Measurements from ENCODE around the gene RAC2. TPM values are rescaled to one million over a fixed set of nuclear protein-coding genes. Genes with fewer than 3 reads are reported as not detected.

The RAC2 gene
- total RNA-seq: 1 to 10 TPM; 3.6 to 8.6 (median 5.7) TPM
- polyA plus RNA-seq: 1.8 TPM
- long read RNA-seq, donor 1, transcript RAC2-201 (7 exons, 1,482 nt): major isoform, 6 of 6 reads
- long read RNA-seq, donor 1, partial matches to known transcripts: 0 of 6 reads
- long read RNA-seq, donor 1, other reads (novel, unspliced or antisense): 0 of 6 reads
- long read RNA-seq, donor 2, partial matches to known transcripts: 0 of 1 reads
- long read RNA-seq, donor 2, other reads (novel, unspliced or antisense): 0 of 1 reads
- long read RNA-seq, donor 3, partial matches to known transcripts: 0 of 2 reads
- long read RNA-seq, donor 3, other reads (novel, unspliced or antisense): 1 of 2 reads
- long read RNA-seq, donor 4, partial matches to known transcripts: 0 of 1 reads
- long read RNA-seq, donor 4, other reads (novel, unspliced or antisense): 0 of 1 reads

DNA sequence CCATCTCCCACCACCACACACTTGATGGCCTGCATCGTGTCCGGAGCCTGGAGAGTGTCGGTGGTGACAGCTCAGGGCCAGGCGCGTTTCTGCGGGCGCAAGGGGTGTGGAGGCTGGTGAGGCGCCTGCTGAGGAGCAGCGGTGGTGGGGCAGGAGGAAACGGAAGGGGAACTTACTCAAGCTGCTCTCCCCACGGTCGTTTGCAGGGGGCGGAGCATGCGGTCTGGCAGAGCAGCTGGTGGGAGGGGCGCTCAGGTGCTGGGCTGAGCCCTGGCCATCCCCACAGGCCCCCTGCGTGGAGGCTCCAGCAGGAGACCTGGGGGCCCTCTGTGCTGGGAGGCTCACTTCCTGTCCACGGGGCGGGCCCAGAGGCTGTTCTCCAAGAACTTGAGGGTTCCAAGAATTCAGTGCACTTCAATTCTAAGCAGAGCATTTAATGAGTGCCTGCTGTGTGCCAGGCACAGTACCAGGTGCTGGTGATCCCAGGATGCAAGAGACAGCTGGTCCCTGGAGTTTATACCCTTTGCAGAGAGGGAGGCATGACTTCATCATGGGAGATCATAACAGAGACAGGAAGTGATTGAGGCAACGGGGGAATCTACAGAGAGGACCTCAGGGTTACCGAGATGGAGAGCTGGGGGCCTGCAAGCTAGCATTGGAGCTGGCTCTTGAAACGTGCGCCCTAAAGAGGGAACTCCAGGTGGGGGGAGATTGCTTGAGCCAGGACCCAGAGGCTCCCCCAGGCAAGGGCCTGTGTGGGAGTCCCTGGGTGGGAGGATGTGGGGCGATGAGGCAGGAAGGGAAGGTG, at the start of gene RAC2:
RAC2 (minus strand) TSS at position 156 of the 808 bp plus-strand sequence; CDS start at position 35, 121 bp downstream.
- intact Hi-C loops (cut with DNase I): no loop called here
- no peaks in the 10 kb centered on the region for H3K4me1 ChIP-seq (ENCODE audit: control insufficient read depth, insufficient read depth, low read length)
- H3K4me3 ChIP-seq (ENCODE audit: low read length): no peak within 1 kb of the TSS
- H3K9me3 ChIP-seq (ENCODE audit: control insufficient read depth, low read length): no peaks in the 10 kb centered on the region
- WGBS: 12% methylated on average over 23 of the region's 23 CpGs
- ATAC-seq (peak; percentile 57 to 76), DNase-seq (peak; percentile 72 to 90 (median 89))
- no peaks in the 10 kb centered on the region for H3K27me3 ChIP-seq (ENCODE audit: control insufficient read depth, insufficient read depth)
- H3K27ac ChIP-seq (ENCODE audit: low read length): no peak within 1 kb of the TSS

DNA sequence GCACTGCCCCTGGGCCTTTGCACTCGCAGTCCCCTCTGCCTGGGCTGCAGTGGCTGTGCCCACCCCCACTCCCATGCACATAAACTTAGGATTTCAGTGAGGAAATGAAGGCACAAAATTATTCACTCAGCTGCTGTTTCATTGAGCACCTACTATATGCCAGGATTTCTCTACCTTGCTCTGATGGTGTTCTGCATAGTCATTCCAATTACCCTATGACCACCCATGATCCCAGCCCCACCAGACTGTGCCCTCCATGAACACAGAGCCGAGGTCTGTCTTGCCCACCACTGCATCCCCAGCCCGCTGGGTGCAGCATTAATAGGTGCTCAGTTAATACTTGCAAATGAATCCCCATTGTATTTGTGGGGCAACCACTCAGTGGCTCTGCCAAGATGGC, 49.1 kb upstream of the RAC2 start:
- H3K27me3 ChIP-seq (ENCODE audit: control insufficient read depth, insufficient read depth): no peaks in the 10 kb centered on the region
- intact Hi-C loops (cut with DNase I): no loop called here
- DNase-seq (peak in 1 of 3 donors; percentile 4), ATAC-seq (no peak)
- H3K4me1 ChIP-seq (ENCODE audit: control insufficient read depth, insufficient read depth, low read length): no peaks in the 10 kb centered on the region
- 86% methylated on average over 3 of the region's 3 CpGs for WGBS
- no peak overlapping the region for H3K27ac ChIP-seq (ENCODE audit: low read length)
- H3K9me3 ChIP-seq (ENCODE audit: control insufficient read depth, low read length): no peaks in the 10 kb centered on the region
- H3K4me3 ChIP-seq (ENCODE audit: low read length): no peak overlapping the region

DNA sequence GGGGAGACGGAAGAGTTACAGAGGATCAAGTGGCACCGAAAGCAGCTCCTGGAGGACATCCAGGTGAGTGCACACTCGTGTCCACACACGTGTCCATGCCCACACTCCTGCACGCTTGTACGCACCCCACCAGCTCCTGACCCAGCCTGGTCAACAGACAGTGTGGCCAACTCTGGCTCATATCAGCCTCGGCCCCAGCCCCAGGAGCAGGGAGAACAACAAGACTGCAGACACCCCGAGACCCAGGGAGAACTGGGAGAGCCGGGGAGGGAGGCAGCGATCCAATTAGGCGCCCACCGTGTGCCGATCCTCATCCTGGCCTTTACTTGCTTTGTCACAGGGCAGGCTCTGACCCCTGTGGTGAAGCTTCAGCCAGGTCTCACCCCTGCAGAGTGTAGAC, 48.6 kb upstream of the RAC2 start:
- Histone ChIP-seq H3K9me3 (ENCODE audit: control insufficient read depth, low read length) (no peaks in the 10 kb centered on the region), H3K4me1 (ENCODE audit: control insufficient read depth, insufficient read depth, low read length) (no peaks in the 10 kb centered on the region), H3K27me3 (ENCODE audit: control insufficient read depth, insufficient read depth) (no peaks in the 10 kb centered on the region), H3K4me3 (ENCODE audit: low read length) (no peak overlapping the region), H3K27ac (ENCODE audit: low read length) (no peak overlapping the region)
- no peak for ATAC-seq
- intact Hi-C loops (cut with DNase I): no loop called here
- peak in 2 of 3 donors; percentile 33 to 55 for DNase-seq
- WGBS: 79% methylated on average over 13 of the region's 13 CpGs

DNA sequence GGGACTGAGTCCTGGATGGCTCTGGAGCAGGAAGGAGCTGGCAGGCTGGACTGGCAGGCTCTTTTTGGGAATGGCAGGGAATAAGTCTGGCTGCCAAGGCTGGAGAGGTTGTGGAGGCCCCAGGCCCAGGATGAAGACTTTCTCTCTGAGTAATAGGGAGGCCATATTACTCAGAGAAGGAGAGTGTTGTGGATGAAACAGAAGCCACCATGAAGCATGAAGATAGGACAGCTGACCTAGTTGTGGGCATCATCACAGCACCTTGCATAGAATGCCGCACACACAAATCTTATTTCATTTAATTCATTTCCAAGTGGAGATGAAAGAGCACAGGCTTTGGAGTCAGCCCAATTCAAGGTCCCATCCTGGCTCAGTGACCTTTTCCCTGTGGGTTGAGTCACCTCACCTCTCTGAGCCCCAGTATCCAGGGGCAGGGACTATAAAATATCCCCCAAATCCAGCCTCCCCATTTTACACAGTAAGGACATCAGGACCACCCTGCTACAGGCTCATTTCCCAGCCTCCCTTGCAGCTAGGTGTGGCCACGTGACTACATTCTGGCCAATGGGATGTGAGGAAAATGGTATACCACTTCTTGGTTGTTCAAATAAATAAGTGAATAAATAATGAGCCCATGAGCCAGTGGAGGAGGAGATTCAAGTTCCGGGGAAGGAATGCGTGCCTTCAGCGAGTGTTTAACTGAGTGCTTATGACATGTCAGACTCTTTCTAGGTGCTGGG, 47.7 kb upstream of the RAC2 start:
- H3K27me3 ChIP-seq (ENCODE audit: control insufficient read depth, insufficient read depth): no peaks in the 10 kb centered on the region

DNA sequence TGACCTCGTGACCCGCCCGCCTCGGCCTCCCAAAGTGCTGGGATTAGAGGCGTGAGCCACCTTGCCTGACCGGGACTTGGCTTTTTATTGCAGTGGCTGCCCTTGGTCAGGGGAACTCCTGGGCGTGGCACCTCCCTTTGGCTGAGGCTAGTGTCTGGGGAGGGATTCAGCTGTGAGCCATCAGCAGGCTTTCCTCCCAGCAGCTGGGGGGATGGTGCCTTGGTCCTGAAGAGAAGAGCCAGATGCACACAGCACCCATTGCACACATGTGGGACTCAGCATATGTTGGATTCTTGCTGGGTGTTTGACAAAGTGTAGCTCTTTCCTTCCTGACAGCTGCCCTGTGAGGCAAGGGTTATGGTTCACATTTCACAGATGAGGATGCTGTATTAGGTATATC, 46.7 kb upstream of the RAC2 start:
- no peaks in the 10 kb centered on the region for H3K4me1 ChIP-seq (ENCODE audit: control insufficient read depth, insufficient read depth, low read length)
- H3K9me3 ChIP-seq (ENCODE audit: control insufficient read depth, low read length): no peaks in the 10 kb centered on the region
- DNase-seq: peak in 2 of 3 donors; percentile 10 to 34
- H3K27me3 ChIP-seq (ENCODE audit: control insufficient read depth, insufficient read depth): no peaks in the 10 kb centered on the region
- no peak overlapping the region for H3K27ac ChIP-seq (ENCODE audit: low read length)
- ATAC-seq: no peak
- WGBS: 51% methylated on average over 7 of the region's 7 CpGs
- intact Hi-C loops (cut with DNase I): no loop called here
- no peak overlapping the region for H3K4me3 ChIP-seq (ENCODE audit: low read length)

More for the DNA sequence above, 47.7 kb upstream of the RAC2 start:
- WGBS: 94% methylated on average over 5 of the region's 5 CpGs
- DNase-seq (peak in 2 of 3 donors; percentile 7 to 11), ATAC-seq (no peak)
- intact Hi-C loops (cut with DNase I): no loop called here
- H3K4me1 ChIP-seq (ENCODE audit: control insufficient read depth, insufficient read depth, low read length): no peaks in the 10 kb centered on the region
- H3K27ac ChIP-seq (ENCODE audit: low read length): no peak overlapping the region
- no peaks in the 10 kb centered on the region for H3K9me3 ChIP-seq (ENCODE audit: control insufficient read depth, low read length)
- H3K4me3 ChIP-seq (ENCODE audit: low read length): no peak overlapping the region

DNA sequence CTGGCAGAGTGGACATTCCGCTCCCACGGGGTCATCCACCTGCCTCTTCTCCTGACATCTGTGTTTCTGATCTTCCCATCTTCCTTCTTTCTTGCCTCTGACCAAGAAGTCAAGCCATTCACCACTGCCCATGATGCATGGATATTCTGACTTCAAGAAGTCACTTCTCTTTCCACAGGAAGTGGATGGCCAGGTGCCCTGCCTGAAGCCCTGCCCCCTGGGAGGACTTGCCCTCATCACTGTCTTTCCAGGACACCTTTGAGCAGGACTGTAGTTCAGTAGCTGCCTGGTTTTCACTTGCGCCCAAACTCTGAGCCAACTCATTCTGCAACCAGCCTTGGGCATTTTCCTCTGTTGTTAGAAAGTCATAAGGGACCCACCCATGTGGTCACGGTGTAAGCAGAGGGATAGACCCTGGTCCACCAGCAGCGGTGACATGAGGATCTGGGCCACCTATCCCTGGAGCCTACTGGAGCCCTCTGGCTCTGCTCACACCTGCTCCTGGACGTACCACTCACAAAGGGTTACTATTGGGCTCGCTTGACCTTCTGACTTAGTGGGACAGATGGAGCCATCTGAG, 45.2 kb upstream of the RAC2 start:
- Histone ChIP-seq H3K4me3 (ENCODE audit: low read length) (no peak overlapping the region), H3K9me3 (ENCODE audit: control insufficient read depth, low read length) (no peaks in the 10 kb centered on the region), H3K27me3 (ENCODE audit: control insufficient read depth, insufficient read depth) (no peaks in the 10 kb centered on the region), H3K27ac (ENCODE audit: low read length) (no peak overlapping the region), H3K4me1 (ENCODE audit: control insufficient read depth, insufficient read depth, low read length) (peaks cover 3% of the 10 kb centered on the region)
- DNase-seq: peak in 2 of 3 donors; percentile 14 to 19
- ATAC-seq: no peak
- intact Hi-C loops (cut with DNase I): no loop called here
- 92% methylated on average over 7 of the region's 7 CpGs for WGBS

DNA sequence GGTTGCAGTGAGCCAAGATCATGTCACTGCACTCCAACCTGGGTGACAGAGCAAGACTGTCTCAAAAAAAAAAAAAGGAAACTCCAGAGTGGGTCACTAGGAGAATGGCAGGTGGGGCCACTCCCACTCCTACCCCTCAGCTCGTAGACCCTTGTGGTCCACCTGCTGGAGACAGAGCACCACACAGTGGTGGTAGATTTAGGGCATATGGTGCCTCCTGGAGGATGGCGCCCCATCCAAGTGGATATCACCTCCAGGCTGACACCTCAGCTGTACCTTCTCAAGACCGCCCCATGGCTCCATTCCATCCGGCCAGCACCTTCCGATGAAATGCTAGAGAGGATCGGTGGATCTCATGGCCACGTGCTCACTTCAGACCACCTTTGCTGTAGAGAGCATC, 44.5 kb upstream of the RAC2 start:
- Histone ChIP-seq H3K4me1 (ENCODE audit: control insufficient read depth, insufficient read depth, low read length) (peaks cover 3% of the 10 kb centered on the region), H3K4me3 (ENCODE audit: low read length) (no peak overlapping the region), H3K27ac (ENCODE audit: low read length) (no peak overlapping the region), H3K9me3 (ENCODE audit: control insufficient read depth, low read length) (no peaks in the 10 kb centered on the region), H3K27me3 (ENCODE audit: control insufficient read depth, insufficient read depth) (no peaks in the 10 kb centered on the region)
- WGBS: 87% methylated on average over 7 of the region's 7 CpGs
- ATAC-seq (no peak), DNase-seq (no peak)
- intact Hi-C loops (cut with DNase I): no loop called here

DNA sequence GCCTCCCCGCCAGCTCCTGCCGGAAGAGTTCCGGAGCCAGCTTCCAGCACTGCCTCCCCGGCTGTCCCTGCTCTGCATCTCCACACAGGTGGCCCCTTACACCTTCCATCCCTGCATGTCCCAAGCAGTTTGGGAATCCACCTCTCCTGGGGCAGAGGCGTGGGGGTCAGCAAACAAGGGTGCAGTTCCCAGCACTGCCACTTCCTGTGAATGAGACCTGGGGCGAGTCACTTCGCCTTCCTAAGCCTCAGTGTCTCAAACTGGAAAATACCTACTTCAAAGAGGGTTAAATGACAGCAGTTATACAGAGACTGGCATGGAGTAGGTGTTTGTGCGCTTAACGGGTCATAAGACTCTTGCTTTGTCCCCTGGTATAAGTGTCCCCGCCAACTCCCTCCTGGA, 43.5 kb upstream of the RAC2 start:
- intact Hi-C loops (cut with DNase I): no loop called here
- DNase-seq: peak in 1 of 3 donors; percentile 10
- WGBS: 78% methylated on average over 10 of the region's 10 CpGs
- H3K4me3 ChIP-seq (ENCODE audit: low read length): no peak overlapping the region
- no peaks in the 10 kb centered on the region for H3K27me3 ChIP-seq (ENCODE audit: control insufficient read depth, insufficient read depth)
- no peak for ATAC-seq
- no peaks in the 10 kb centered on the region for H3K9me3 ChIP-seq (ENCODE audit: control insufficient read depth, low read length)
- H3K27ac ChIP-seq (ENCODE audit: low read length): no peak overlapping the region
- H3K4me1 ChIP-seq (ENCODE audit: control insufficient read depth, insufficient read depth, low read length): peaks cover 3% of the 10 kb centered on the region

DNA sequence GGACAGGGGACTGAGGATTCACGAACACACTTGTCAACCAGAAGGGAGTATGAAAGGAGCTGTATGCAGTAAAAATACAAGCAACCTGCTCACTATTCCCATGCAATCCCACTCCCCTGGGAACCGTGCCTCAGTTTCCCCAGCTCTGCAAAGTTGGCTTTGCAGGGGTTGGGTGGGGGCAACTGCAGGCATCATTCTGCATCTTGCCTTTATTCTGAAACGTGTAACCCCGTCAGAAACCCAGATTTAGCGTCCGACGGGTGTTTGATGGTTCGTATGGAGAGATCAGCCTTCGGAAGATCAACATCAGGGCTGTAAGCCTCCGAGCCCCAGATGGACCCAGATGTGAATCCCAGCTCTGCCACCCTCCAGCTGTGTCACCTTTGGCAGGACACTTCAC, 41.9 kb upstream of the RAC2 start:
- Histone ChIP-seq H3K27ac (ENCODE audit: low read length) (no peak overlapping the region), H3K9me3 (ENCODE audit: control insufficient read depth, low read length) (no peaks in the 10 kb centered on the region), H3K4me3 (ENCODE audit: low read length) (no peak overlapping the region), H3K4me1 (ENCODE audit: control insufficient read depth, insufficient read depth, low read length) (peaks cover 3% of the 10 kb centered on the region), H3K27me3 (ENCODE audit: control insufficient read depth, insufficient read depth) (no peaks in the 10 kb centered on the region)
- WGBS: 88% methylated on average over 10 of the region's 10 CpGs
- no peak for ATAC-seq
- DNase-seq: peak in 1 of 3 donors; percentile 26
- intact Hi-C loops (cut with DNase I): no loop called here

DNA sequence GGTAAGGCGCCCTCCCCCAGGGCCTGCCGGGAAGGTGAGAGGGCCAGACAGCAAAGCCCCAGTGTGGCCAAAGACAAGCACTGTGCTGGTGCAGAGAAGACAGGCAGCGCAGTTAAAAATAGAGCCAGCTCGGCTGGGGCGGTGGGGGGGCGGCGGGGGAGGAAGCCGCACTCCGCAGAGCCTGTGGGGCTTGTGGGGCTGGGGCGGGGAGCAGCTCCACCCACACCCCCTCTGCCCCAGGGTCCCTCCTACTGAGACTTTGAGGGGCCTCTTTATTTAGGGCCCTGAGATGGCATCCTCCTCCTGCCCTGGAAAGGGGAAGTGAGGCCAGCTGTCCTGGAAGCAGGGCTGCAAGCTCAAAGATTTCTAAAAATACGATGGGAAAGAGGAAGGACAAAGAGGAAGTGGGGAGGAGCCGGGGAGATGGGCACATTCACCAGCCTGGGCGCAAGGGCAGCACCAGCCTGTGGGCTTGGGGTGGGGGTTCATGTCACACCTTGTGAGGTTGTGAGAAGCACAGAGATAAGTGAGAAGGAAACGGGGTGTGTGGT, 40.8 kb upstream of the RAC2 start:
- no peaks in the 10 kb centered on the region for H3K27me3 ChIP-seq (ENCODE audit: control insufficient read depth, insufficient read depth)
- H3K4me1 ChIP-seq (ENCODE audit: control insufficient read depth, insufficient read depth, low read length): peaks cover 3% of the 10 kb centered on the region
- ATAC-seq: peak; percentile 67 to 77
- no peak overlapping the region for H3K27ac ChIP-seq (ENCODE audit: low read length)
- intact Hi-C loops (cut with DNase I): no loop called here
- DNase-seq: peak; percentile 56 to 85 (median 79)
- H3K4me3 ChIP-seq (ENCODE audit: low read length): peak overlapping the region; percentile 21
- 18% methylated on average over 14 of the region's 14 CpGs for WGBS
- no peaks in the 10 kb centered on the region for H3K9me3 ChIP-seq (ENCODE audit: control insufficient read depth, low read length)

Data from right cardiac atrium (tissue), 5 donors.